Measurements from ENCODE around the gene TMPRSS4.

TMPRSS4 gene
- 0.04 to 0.18 reads per million in 2 experiments for total RNA-seq

- DNase-seq (ENCODE audit: low read depth): no peak
Measured at GRCh38 chr11:118076754-118077281, at the start of gene TMPRSS4. Gene TMPRSS4, plus strand, starts transcription at chr11:118077078. Its CDS starts 225 bp downstream, at chr11:118077303.

- no peak for DNase-seq (ENCODE audit: low read depth)
Measured at GRCh38 chr11:118027694-118028093, 49.2 kb upstream of the TMPRSS4 start.

- no peak for DNase-seq (ENCODE audit: low read depth)
Measured at GRCh38 chr11:118028626-118029025, 48.3 kb upstream of the TMPRSS4 start.

- no peak for DNase-seq (ENCODE audit: low read depth)
Measured at GRCh38 chr11:118033443-118033842, 43.4 kb upstream of the TMPRSS4 start.

- no peak for DNase-seq (ENCODE audit: low read depth)
Measured at GRCh38 chr11:118042141-118042540, 34.7 kb upstream of the TMPRSS4 start.

GRCh38 chr11:118042796-118043195, 34.1 kb upstream of the TMPRSS4 start:
- no peak for DNase-seq (ENCODE audit: low read depth)

GRCh38 chr11:118045191-118045590, 31.7 kb upstream of the TMPRSS4 start:
- no peak for DNase-seq (ENCODE audit: low read depth)

GRCh38 chr11:118046051-118046963, 30.6 kb upstream of the TMPRSS4 start:
- DNase-seq (ENCODE audit: low read depth): peak; percentile 27

GRCh38 chr11:118046964-118047700, 29.7 kb upstream of the TMPRSS4 start:
- no peak for DNase-seq (ENCODE audit: low read depth)

- no peak for DNase-seq (ENCODE audit: low read depth)
Measured at GRCh38 chr11:118047749-118048148, 29.1 kb upstream of the TMPRSS4 start.

GRCh38 chr11:118048472-118049370, 28.2 kb upstream of the TMPRSS4 start:
- DNase-seq (ENCODE audit: low read depth): no peak

- DNase-seq (ENCODE audit: low read depth): no peak
Measured at GRCh38 chr11:118049771-118050170, 27.1 kb upstream of the TMPRSS4 start.

GRCh38 chr11:118050208-118050891, 26.5 kb upstream of the TMPRSS4 start:
- DNase-seq (ENCODE audit: low read depth): no peak

- no peak for DNase-seq (ENCODE audit: low read depth)
Measured at GRCh38 chr11:118051136-118051610, 25.7 kb upstream of the TMPRSS4 start.

GRCh38 chr11:118051611-118052461, 25.0 kb upstream of the TMPRSS4 start:
- peak; percentile 70 for DNase-seq (ENCODE audit: low read depth)

- no peak for DNase-seq (ENCODE audit: low read depth)
Measured at GRCh38 chr11:118052581-118053206, 24.2 kb upstream of the TMPRSS4 start.

GRCh38 chr11:118054712-118055640, 21.9 kb upstream of the TMPRSS4 start:
- no peak for DNase-seq (ENCODE audit: low read depth)

GRCh38 chr11:118055966-118056365, 20.9 kb upstream of the TMPRSS4 start:
- no peak for DNase-seq (ENCODE audit: low read depth)

All from T follicular helper cell (primary cell).